ENCODE data around the gene PCDH9.

DNA sequence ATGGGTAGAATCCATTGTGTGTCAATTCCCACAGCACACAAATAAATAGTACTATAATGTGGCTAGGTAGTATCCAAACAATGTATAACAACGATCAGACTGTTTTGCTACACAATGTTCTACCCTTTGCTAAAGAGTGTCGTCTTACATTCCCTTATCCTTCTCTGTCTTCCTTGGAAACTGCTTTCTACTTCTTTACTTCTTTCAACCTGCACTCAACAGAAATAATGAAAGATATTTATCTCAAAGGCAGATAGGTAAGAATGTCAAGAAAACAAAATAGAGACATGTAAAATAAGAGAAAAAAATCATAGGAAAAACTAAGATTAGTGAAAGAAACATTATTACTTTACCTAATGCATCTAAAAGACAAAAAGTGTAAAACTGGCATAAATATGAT lies 814.7 kb downstream of the PCDH9 start:
- TF ChIP-seq EZH2 (IDR thresholded peaks at IDR 0.05) (no peak), POLR2AphosphoS5 (IDR thresholded peaks at IDR 0.05; ENCODE audit: borderline replicate concordance, low read depth, low read length) (no peak)
